Measurements from ENCODE around the gene IL1B.

The IL1B gene

GRCh38 chr2:112820343-112820742 lies 16.2 kb downstream of the IL1B start:
- no peak for DNase-seq (ENCODE audit: low read depth, low spot score)
- Histone ChIP-seq H3K36me3 (ENCODE audit: insufficient read depth, low read length) (no peaks in the 10 kb centered on the region), H3K9ac (ENCODE audit: insufficient read length) (no peak overlapping the region), H3K4me3 (no peak overlapping the region), H3K27ac (no peak overlapping the region), H3K9me3 (ENCODE audit: low read depth, low read length) (no peaks in the 10 kb centered on the region)
- no peak for TF ChIP-seq FOXP2 (optimal IDR thresholded peaks at IDR 0.05; ENCODE audit: control extremely low read depth, extremely low read length, insufficient read depth)
- no peak for TF ChIP-seq POLR2AphosphoS5 (IDR thresholded peaks at IDR 0.05; ENCODE audit: borderline replicate concordance, low read depth, low read length)
- TF ChIP-seq EZH2 (IDR thresholded peaks at IDR 0.05): no peak

DNA sequence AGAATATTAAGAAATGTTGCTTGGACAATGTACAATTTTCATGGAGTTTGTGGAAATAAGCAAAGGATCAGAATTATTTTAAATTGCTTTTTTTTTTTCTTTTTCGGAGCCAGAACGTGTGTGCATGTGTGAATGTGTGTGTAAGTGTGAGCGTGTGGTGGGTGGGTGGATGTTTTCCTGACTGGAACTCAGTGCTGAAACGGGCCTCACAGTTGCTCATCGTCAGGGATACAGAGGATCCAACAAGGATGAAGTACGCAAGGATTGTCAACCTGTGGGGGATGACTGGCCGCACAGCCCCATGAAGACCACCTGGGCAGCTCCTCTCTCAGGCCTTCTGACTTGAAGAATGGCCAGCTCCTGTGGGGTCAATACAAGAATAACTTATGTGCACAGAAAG lies 17.5 kb downstream of the IL1B start:
- no peak overlapping the region for H3K27ac ChIP-seq
- H3K9ac ChIP-seq (ENCODE audit: insufficient read length): no peak overlapping the region
- H3K36me3 ChIP-seq (ENCODE audit: insufficient read depth, low read length): no peaks in the 10 kb centered on the region
- no peaks in the 10 kb centered on the region for H3K9me3 ChIP-seq (ENCODE audit: low read depth, low read length)
- no peak for TF ChIP-seq EZH2 (IDR thresholded peaks at IDR 0.05)
- no peak for TF ChIP-seq POLR2AphosphoS5 (IDR thresholded peaks at IDR 0.05; ENCODE audit: borderline replicate concordance, low read depth, low read length)
- no peak for TF ChIP-seq FOXP2 (optimal IDR thresholded peaks at IDR 0.05; ENCODE audit: control extremely low read depth, extremely low read length, insufficient read depth)
- H3K4me3 ChIP-seq: no peak overlapping the region
- DNase-seq (ENCODE audit: low read depth, low spot score): no peak

GRCh38 chr2:112818094-112818902 lies 18.3 kb downstream of the IL1B start:
- Histone ChIP-seq H3K27ac (no peak overlapping the region), H3K36me3 (ENCODE audit: insufficient read depth, low read length) (no peaks in the 10 kb centered on the region), H3K9me3 (ENCODE audit: low read depth, low read length) (no peaks in the 10 kb centered on the region), H3K9ac (ENCODE audit: insufficient read length) (no peak overlapping the region), H3K4me3 (no peak overlapping the region)
- no peak for DNase-seq (ENCODE audit: low read depth, low spot score)
- TF ChIP-seq FOXP2 (optimal IDR thresholded peaks at IDR 0.05; ENCODE audit: control extremely low read depth, extremely low read length, insufficient read depth): no peak
- TF ChIP-seq POLR2AphosphoS5 (IDR thresholded peaks at IDR 0.05; ENCODE audit: borderline replicate concordance, low read depth, low read length): no peak
- no peak for TF ChIP-seq EZH2 (IDR thresholded peaks at IDR 0.05)

DNA sequence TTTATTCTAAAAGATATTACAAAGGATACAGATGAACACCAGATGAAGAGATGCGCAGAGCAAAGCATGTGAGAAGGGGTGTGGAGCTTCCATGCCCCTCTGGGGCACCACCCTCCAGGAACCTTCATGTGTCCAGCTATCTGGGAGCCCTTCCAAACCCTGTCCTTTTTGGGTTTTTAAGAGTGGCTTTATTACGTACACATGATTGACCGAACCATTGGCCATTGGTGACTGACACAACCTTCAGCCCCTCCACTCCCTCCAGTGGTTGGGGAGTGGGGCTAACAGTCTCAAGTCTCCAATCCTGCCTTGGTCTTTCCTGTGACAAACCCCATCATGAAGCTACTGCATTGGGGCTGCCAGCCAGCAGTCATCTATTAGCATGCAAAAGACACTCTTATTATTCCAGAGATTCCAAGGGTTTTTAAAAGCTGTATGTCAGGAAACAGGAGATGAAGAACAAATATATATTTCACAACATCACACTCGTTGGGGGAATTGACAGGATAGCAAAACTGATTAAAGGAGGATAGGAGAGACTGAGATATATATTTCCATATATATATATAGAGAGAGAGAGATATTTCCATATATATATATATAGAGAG lies 19.4 kb downstream of the IL1B start:
- H3K9me3 ChIP-seq (ENCODE audit: low read depth, low read length): no peaks in the 10 kb centered on the region
- H3K9ac ChIP-seq (ENCODE audit: insufficient read length): no peak overlapping the region
- no peaks in the 10 kb centered on the region for H3K36me3 ChIP-seq (ENCODE audit: insufficient read depth, low read length)
- TF ChIP-seq FOXP2 (optimal IDR thresholded peaks at IDR 0.05; ENCODE audit: control extremely low read depth, extremely low read length, insufficient read depth) (no peak), POLR2AphosphoS5 (IDR thresholded peaks at IDR 0.05; ENCODE audit: borderline replicate concordance, low read depth, low read length) (no peak), EZH2 (IDR thresholded peaks at IDR 0.05) (no peak)
- DNase-seq (ENCODE audit: low read depth, low spot score): no peak
- no peak overlapping the region for H3K27ac ChIP-seq
- H3K4me3 ChIP-seq: no peak overlapping the region

DNA sequence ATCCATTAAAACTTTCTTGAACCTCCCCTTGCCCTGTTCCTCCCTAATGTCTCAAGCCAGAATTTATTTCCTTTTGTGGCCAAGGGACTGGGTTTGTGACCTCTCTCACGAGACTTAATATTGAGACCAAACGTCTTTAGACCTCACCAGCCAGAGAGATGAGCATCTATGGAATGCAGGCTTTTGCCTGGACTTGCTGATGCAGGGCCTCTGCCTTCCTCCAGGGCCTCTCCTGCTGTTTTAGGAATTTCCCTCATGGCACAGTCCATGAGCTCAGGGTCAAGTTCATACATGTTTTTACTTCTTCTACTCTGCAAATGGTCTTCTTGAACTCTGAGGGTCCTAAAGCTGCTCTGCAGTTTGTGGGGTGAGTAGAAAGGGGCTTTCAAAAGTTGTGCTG lies 22.3 kb downstream of the IL1B start:
- H3K9ac ChIP-seq (ENCODE audit: insufficient read length): no peak overlapping the region
- no peaks in the 10 kb centered on the region for H3K9me3 ChIP-seq (ENCODE audit: low read depth, low read length)
- H3K4me3 ChIP-seq: no peak overlapping the region
- no peaks in the 10 kb centered on the region for H3K36me3 ChIP-seq (ENCODE audit: insufficient read depth, low read length)
- DNase-seq (ENCODE audit: low read depth, low spot score): no peak
- TF ChIP-seq POLR2AphosphoS5 (IDR thresholded peaks at IDR 0.05; ENCODE audit: borderline replicate concordance, low read depth, low read length) (no peak), FOXP2 (optimal IDR thresholded peaks at IDR 0.05; ENCODE audit: control extremely low read depth, extremely low read length, insufficient read depth) (no peak), EZH2 (IDR thresholded peaks at IDR 0.05) (no peak)
- no peak overlapping the region for H3K27ac ChIP-seq

DNA sequence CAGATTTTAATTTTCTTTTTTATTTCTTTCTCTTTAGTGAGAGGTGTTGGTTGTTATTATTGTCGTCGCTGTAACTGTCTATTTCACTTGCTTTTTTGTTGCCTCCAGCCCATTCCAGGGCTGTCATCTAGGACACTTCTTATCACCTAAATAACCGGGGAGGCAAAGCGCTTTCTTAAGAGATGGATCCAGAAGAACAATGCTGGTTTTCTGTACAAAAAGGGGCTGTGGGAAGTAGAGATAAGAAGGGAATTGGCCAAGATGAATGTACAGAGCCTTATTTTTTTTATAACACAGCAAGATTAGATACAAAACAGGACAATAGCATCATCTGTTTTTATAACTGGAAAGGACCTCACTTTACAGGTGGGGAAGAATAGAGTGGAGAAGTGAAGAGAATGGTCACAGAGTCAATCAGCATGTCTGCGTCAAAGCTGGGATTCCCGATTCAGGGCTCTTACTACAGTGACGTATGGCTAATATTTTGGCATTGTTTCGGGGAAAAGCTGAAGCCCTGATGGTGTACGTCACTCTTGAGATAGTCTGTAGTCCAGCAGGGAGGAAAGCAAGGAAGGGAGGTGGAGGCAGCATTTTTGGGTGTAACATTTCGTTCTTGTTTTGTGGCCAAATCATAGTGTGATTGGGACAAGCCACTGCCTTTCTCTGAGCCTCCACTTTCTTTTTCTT lies 23.2 kb downstream of the IL1B start:
- no peak overlapping the region for H3K9ac ChIP-seq (ENCODE audit: insufficient read length)
- no peaks in the 10 kb centered on the region for H3K9me3 ChIP-seq (ENCODE audit: low read depth, low read length)
- TF ChIP-seq FOXP2 (optimal IDR thresholded peaks at IDR 0.05; ENCODE audit: control extremely low read depth, extremely low read length, insufficient read depth) (no peak), EZH2 (IDR thresholded peaks at IDR 0.05) (no peak), POLR2AphosphoS5 (IDR thresholded peaks at IDR 0.05; ENCODE audit: borderline replicate concordance, low read depth, low read length) (no peak)
- DNase-seq (ENCODE audit: low read depth, low spot score): no peak
- H3K27ac ChIP-seq: no peak overlapping the region
- H3K36me3 ChIP-seq (ENCODE audit: insufficient read depth, low read length): no peaks in the 10 kb centered on the region
- H3K4me3 ChIP-seq: no peak overlapping the region

- H3K9me3 ChIP-seq (ENCODE audit: low read depth, low read length): peaks cover under 1% of the 10 kb centered on the region; the same call in 1 of the 2 replicates
- no peak overlapping the region for H3K27ac ChIP-seq
- H3K4me3 ChIP-seq: 0 out of 2 replicates have a peak overlapping the region, but pooled peaks have one; percentile 8
- H3K36me3 ChIP-seq (ENCODE audit: insufficient read depth, low read length): no peaks in the 10 kb centered on the region
- no peak for TF ChIP-seq POLR2AphosphoS5 (IDR thresholded peaks at IDR 0.05; ENCODE audit: borderline replicate concordance, low read depth, low read length)
- TF ChIP-seq EZH2 (IDR thresholded peaks at IDR 0.05): no peak
- TF ChIP-seq FOXP2 (optimal IDR thresholded peaks at IDR 0.05; ENCODE audit: control extremely low read depth, extremely low read length, insufficient read depth): no peak
- H3K9ac ChIP-seq (ENCODE audit: insufficient read length): no peak overlapping the region
- no peak for DNase-seq (ENCODE audit: low read depth, low spot score)
Observed at GRCh38 chr2:112812318-112813267, 24.0 kb downstream of the IL1B start.

Measured in SK-N-MC (cell line).